WTC11 (cell line): Measurements from ENCODE around the gene PPTC7. TPM values are rescaled to one million over a fixed set of nuclear protein-coding genes. Genes with fewer than 3 reads are reported as not detected.
"Not testable (repeated sequence)": the region's sequence is repeated elsewhere in the genome, so short reads cannot be mapped to it uniquely, and the experiment has no call there.

Experiments used
- ATAC-seq: fragments of 200-7000 bp; cut with Tn5 transposase; 2 replicates; pipeline ENCODE4 v1.10.0; 2021; ENCODE audit warnings: mild to moderate bottlenecking, moderate library complexity
- CTCF ChIA-PET: fragments of 300-600 bp; sonication (Branson Sonifier 250); formaldehyde crosslinking; loops from one replicate; lab custom pipeline; 2021; ENCODE audit warnings: antibody characterized with exemption; lab: Charles Lee
- POLR2A ChIA-PET: fragments of 350-600 bp; sonication (Branson Sonifier 250); formaldehyde crosslinking; loops from one replicate; lab custom pipeline; 2021; ENCODE audit warnings: antibody characterized with exemption; lab: Charles Lee
- DNase-seq: peaks from one replicate; pipeline ENCODE4 v3.0.0; 2021; ENCODE audit warnings: low spot score
- H3K27ac Mint-ChIP-seq: 2 replicates; pipeline ENCODE4 v1.8.0; 2021; ENCODE audit warnings: mixed read lengths
- H3K27me3 Mint-ChIP-seq: 2 replicates; pipeline ENCODE4 v1.8.0; 2021; ENCODE audit warnings: low read depth, mild to moderate bottlenecking, moderate library complexity, mixed read lengths
- H3K36me3 Mint-ChIP-seq: 2 replicates; pipeline ENCODE4 v1.8.0; 2021; ENCODE audit warnings: mixed read lengths
- H3K4me1 Mint-ChIP-seq: 2 replicates; pipeline ENCODE4 v1.8.0; 2022; ENCODE audit warnings: mixed read lengths
- H3K4me3 Mint-ChIP-seq: 2 replicates; pipeline ENCODE4 v1.8.0; 2021; ENCODE audit warnings: mild to moderate bottlenecking, moderate library complexity, mixed read lengths
- H3K9me3 Mint-ChIP-seq: 2 replicates; pipeline ENCODE4 v1.8.0; 2021; ENCODE audit warnings: mixed read lengths
- ARID4B ChIP-seq: sonication (generic); formaldehyde crosslinking; IDR thresholded peaks from 2 replicates; pipeline ENCODE4 v1.8.0; 2023; ENCODE audit warnings: missing genetic modification reagents, mild to moderate bottlenecking, borderline replicate concordance
- ATF1 ChIP-seq: sonication (generic); formaldehyde crosslinking; IDR thresholded peaks from 2 replicates; pipeline ENCODE4 v1.8.1; 2023; ENCODE audit warnings: mild to moderate bottlenecking, moderate library complexity, missing genetic modification reagents
- CDX4 ChIP-seq: fragments of 250-450 bp; sonication (Bioruptor Pico); IDR thresholded peaks from 2 replicates; pipeline ENCODE4 v1.9.0; 2021; ENCODE audit warnings: moderate library complexity, mild to moderate bottlenecking, inconsistent platforms, borderline replicate concordance
- E2F1 ChIP-seq: sonication (generic); formaldehyde crosslinking; IDR thresholded peaks from 2 replicates; pipeline ENCODE4 v1.8.0; 2022; ENCODE audit warnings: mild to moderate bottlenecking, missing genetic modification reagents
- ESRRA ChIP-seq: sonication (generic); formaldehyde crosslinking; IDR thresholded peaks from 2 replicates; pipeline ENCODE4 v1.8.1; 2022; ENCODE audit warnings: mild to moderate bottlenecking, missing genetic modification reagents, borderline replicate concordance
- GABPB1 ChIP-seq: sonication (generic); formaldehyde crosslinking; IDR thresholded peaks from 2 replicates; pipeline ENCODE4 v1.8.1; 2023; ENCODE audit warnings: mild to moderate bottlenecking, missing genetic modification reagents
- HMGA2 ChIP-seq: fragments of 250-450 bp; sonication (Bioruptor Pico); IDR thresholded peaks from 2 replicates; pipeline ENCODE4 v1.4.0; 2021; ENCODE audit warnings: mild to moderate bottlenecking, moderate library complexity
- IRF1 ChIP-seq: sonication (generic); formaldehyde crosslinking; IDR thresholded peaks from 2 replicates; pipeline ENCODE4 v1.8.0; 2023; ENCODE audit warnings: missing genetic modification reagents
- IRF2 ChIP-seq: sonication (generic); formaldehyde crosslinking; IDR thresholded peaks from 2 replicates; pipeline ENCODE4 v1.8.0; 2022; ENCODE audit warnings: low read depth, missing genetic modification reagents, borderline replicate concordance
- PRRX2 ChIP-seq: fragments of 250-450 bp; sonication (Bioruptor Pico); IDR thresholded peaks from 2 replicates; pipeline ENCODE4 v1.8.0; 2021; ENCODE audit warnings: mild to moderate bottlenecking
- RELA ChIP-seq: sonication (generic); formaldehyde crosslinking; IDR thresholded peaks from 2 replicates; pipeline ENCODE4 v1.8.1; 2022; ENCODE audit warnings: missing genetic modification reagents, mild to moderate bottlenecking, borderline replicate concordance
- SMAD3 ChIP-seq: sonication (generic); formaldehyde crosslinking; IDR thresholded peaks from 2 replicates; pipeline ENCODE4 v1.8.0; 2022; ENCODE audit warnings: missing genetic modification reagents, mild to moderate bottlenecking, borderline replicate concordance
- SOX15 ChIP-seq: fragments of 250-450 bp; sonication (Bioruptor Pico); IDR thresholded peaks from 2 replicates; pipeline ENCODE4 v1.9.0; 2021; ENCODE audit warnings: mild to moderate bottlenecking
- SP1 ChIP-seq: sonication (generic); formaldehyde crosslinking; conservative IDR thresholded peaks from 2 replicates; pipeline ENCODE4 v1.8.1; 2022; ENCODE audit warnings: missing genetic modification reagents
- USF1 ChIP-seq: sonication (generic); formaldehyde crosslinking; IDR thresholded peaks from 2 replicates; pipeline ENCODE4 v1.8.0; 2022; ENCODE audit warnings: mild to moderate bottlenecking, missing genetic modification reagents
- ZBTB43 ChIP-seq: sonication (generic); formaldehyde crosslinking; IDR thresholded peaks from 2 replicates; pipeline ENCODE4 v1.8.1; 2023; ENCODE audit warnings: mild to moderate bottlenecking, missing genetic modification reagents
- ZNF121 ChIP-seq: sonication (generic); formaldehyde crosslinking; IDR thresholded peaks from 2 replicates; pipeline ENCODE4 v1.8.0; 2023; ENCODE audit warnings: missing genetic modification reagents
- ZNF396 ChIP-seq: fragments of 250-450 bp; sonication (Bioruptor Pico); IDR thresholded peaks from 2 replicates; pipeline ENCODE4 v1.8.0; 2021; ENCODE audit warnings: mild to moderate bottlenecking, moderate library complexity, borderline replicate concordance
- ZNF416 ChIP-seq: fragments of 250-450 bp; sonication (Bioruptor Pico); IDR thresholded peaks from 2 replicates; pipeline ENCODE4 v1.9.0; 2021; ENCODE audit warnings: mild to moderate bottlenecking, inconsistent platforms
- total RNA-seq: library from RNA; stranded (reverse); gene quantifications from 3 replicates; pipeline ENCODE4 v1.2.3, GENCODE V29; 2021

Gene PPTC7
- total RNA-seq, 1 experiment from 2014 or later = 15.6 TPM

- POLR2A ChIA-PET = no interaction called here
- Mint-ChIP-seq H3K36me3 (no peaks in the 10 kb centered on the region), H3K4me3 (peak overlapping the region; percentile 76), H3K9me3 (no peaks in the 10 kb centered on the region), H3K4me1 (no peaks in the 10 kb centered on the region), H3K27me3 (peaks cover 4% of the 10 kb centered on the region), H3K27ac (no peak overlapping the region)
- ATAC-seq (peak; percentile 22), DNase-seq (no peak)
- CTCF ChIA-PET = interaction anchor here (0.6 to 1.6 kb wide), 7 partner anchors 13 to 334 kb away, joined by 3 to 7 read pairs (median 6); partner anchors contain the start of genes ARPC3, FAM216A and GPN3
- TF ChIP-seq ATF1 (CRISPR knock-in tag) (no peak), ARID4B (CRISPR knock-in tag) (no peak), ZNF121 (CRISPR knock-in tag) (peak; percentile 62; the same call in 1 of the 2 replicates)
These were observed 30.1 kb upstream of the PPTC7 start for GRCh38 chr12:110613071-110613770.

- no peak overlapping the region for H3K4me3 Mint-ChIP-seq
- DNase-seq = no peak
- no peak overlapping the region for H3K27ac Mint-ChIP-seq
- TF ChIP-seq ESRRA (CRISPR knock-in tag) (no peak), HMGA2 (CRISPR knock-in tag) (no peak), IRF2 (CRISPR knock-in tag) (no peak), SOX15 (CRISPR knock-in tag) (no peak), SP1 (no peak), E2F1 (CRISPR knock-in tag) (no peak), RELA (CRISPR knock-in tag) (no peak), CDX4 (CRISPR knock-in tag) (no peak), ZNF416 (CRISPR knock-in tag) (no peak), USF1 (no peak), ZNF396 (CRISPR knock-in tag) (no peak), IRF1 (CRISPR knock-in tag) (no peak), ZBTB43 (CRISPR knock-in tag) (no peak), GABPB1 (CRISPR knock-in tag) (no peak), SMAD3 (CRISPR knock-in tag) (no peak), PRRX2 (CRISPR knock-in tag) (no peak)
- TF ChIP-seq, all 79 proteins: peak for 0
- no peaks in the 10 kb centered on the region for H3K9me3 Mint-ChIP-seq
- no peaks in the 10 kb centered on the region for H3K4me1 Mint-ChIP-seq
- H3K27me3 Mint-ChIP-seq = no peaks in the 10 kb centered on the region; the same call in 1 of the 2 replicates
- POLR2A ChIA-PET = no interaction called here
- no peaks in the 10 kb centered on the region for H3K36me3 Mint-ChIP-seq
- CTCF ChIA-PET = interaction anchor here (0.7 kb wide), 1 partner anchor 221 kb away, joined by 3 read pairs; no protein-coding TSS in a partner anchor
- no peak for ATAC-seq
These were observed 23.1 kb upstream of the PPTC7 start for GRCh38 chr12:110606253-110606611.

- DNase-seq = peak; percentile 33
- not testable (repeated sequence) for H3K27ac Mint-ChIP-seq, H3K4me3 Mint-ChIP-seq, H3K27me3 Mint-ChIP-seq, H3K4me1 Mint-ChIP-seq, H3K9me3 Mint-ChIP-seq, H3K36me3 Mint-ChIP-seq
- ChIA-PET CTCF (interaction anchor here (0.6 to 6.4 kb wide), 10 partner anchors 12 to 230 kb away, joined by 3 to 55 read pairs (median 5); partner anchors contain the start of genes ARPC3, FAM216A, GPN3 and TCTN1), POLR2A (interaction anchor here (1.0 kb wide), 1 partner anchor 134 kb away, joined by 4 read pairs; the partner anchor contains the start of gene GPN3)
- peak; percentile 80 for ATAC-seq
These were observed 19.1 kb upstream of the PPTC7 start for GRCh38 chr12:110602085-110602814.
